ENCODE measurements around the gene CCT8L2.
"Not testable (repeated sequence)": the region's sequence is repeated elsewhere in the genome, so short reads cannot be mapped to it uniquely, and the experiment has no call there.

CCT8L2 gene

DNA sequence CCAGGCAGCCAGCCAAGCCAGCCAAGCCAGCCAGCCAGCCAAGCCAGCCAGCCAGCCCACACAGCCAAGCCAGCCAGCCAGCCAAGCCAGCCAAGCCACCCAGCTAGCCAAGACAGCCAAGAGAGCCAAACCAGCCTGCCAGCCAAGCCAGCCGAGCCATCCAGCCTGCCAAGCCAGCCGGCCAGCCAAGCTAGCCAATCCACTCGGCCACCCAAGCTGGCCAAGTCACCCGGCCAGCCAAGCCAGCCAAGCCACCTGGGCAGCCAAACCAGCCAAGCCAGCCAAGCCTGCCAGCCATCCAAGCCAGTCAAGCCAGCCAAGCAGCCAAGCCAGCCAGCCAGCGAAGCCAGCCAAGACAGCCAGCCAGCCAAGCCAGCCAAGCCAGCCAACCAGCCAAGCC is 32.0 kb downstream of the CCT8L2 start:
- H3K4me3 ChIP-seq (ENCODE audit: low read depth in 1 of 2, low read length in 2 of 2); H3K79me2 ChIP-seq (ENCODE audit: insufficient read depth, low read length); H3K4me2 ChIP-seq (ENCODE audit: insufficient read depth, low read length); H3K4me1 ChIP-seq (ENCODE audit: insufficient read depth, low read length); H2AFZ ChIP-seq (ENCODE audit: low read depth, low read length); H3K27ac ChIP-seq (ENCODE audit: low read length); H3K9ac ChIP-seq (ENCODE audit: low read depth, low read length); H3K27me3 ChIP-seq (ENCODE audit: insufficient read depth, low read length, poor library complexity); H3K9me3 ChIP-seq (ENCODE audit: insufficient read depth, low read length, severe bottlenecking); DNase-seq; H3K36me3 ChIP-seq (ENCODE audit: insufficient read depth, low read length); ATAC-seq (ENCODE audit: insufficient read depth, low read depth); H4K20me1 ChIP-seq (ENCODE audit: insufficient read depth, low read length): not testable (repeated sequence)

GRCh38 chr22:16559996-16560395 is 32.6 kb downstream of the CCT8L2 start:
- not testable (repeated sequence) for ATAC-seq (ENCODE audit: insufficient read depth, low read depth); H3K79me2 ChIP-seq (ENCODE audit: insufficient read depth, low read length); H3K9me3 ChIP-seq (ENCODE audit: insufficient read depth, low read length, severe bottlenecking); H3K4me2 ChIP-seq (ENCODE audit: insufficient read depth, low read length); H3K27me3 ChIP-seq (ENCODE audit: insufficient read depth, low read length, poor library complexity); H3K27ac ChIP-seq (ENCODE audit: low read length); DNase-seq; H3K4me1 ChIP-seq (ENCODE audit: insufficient read depth, low read length); H4K20me1 ChIP-seq (ENCODE audit: insufficient read depth, low read length); H3K9ac ChIP-seq (ENCODE audit: low read depth, low read length); H3K36me3 ChIP-seq (ENCODE audit: insufficient read depth, low read length); H3K4me3 ChIP-seq (ENCODE audit: low read depth in 1 of 2, low read length in 2 of 2); H2AFZ ChIP-seq (ENCODE audit: low read depth, low read length)

DNA sequence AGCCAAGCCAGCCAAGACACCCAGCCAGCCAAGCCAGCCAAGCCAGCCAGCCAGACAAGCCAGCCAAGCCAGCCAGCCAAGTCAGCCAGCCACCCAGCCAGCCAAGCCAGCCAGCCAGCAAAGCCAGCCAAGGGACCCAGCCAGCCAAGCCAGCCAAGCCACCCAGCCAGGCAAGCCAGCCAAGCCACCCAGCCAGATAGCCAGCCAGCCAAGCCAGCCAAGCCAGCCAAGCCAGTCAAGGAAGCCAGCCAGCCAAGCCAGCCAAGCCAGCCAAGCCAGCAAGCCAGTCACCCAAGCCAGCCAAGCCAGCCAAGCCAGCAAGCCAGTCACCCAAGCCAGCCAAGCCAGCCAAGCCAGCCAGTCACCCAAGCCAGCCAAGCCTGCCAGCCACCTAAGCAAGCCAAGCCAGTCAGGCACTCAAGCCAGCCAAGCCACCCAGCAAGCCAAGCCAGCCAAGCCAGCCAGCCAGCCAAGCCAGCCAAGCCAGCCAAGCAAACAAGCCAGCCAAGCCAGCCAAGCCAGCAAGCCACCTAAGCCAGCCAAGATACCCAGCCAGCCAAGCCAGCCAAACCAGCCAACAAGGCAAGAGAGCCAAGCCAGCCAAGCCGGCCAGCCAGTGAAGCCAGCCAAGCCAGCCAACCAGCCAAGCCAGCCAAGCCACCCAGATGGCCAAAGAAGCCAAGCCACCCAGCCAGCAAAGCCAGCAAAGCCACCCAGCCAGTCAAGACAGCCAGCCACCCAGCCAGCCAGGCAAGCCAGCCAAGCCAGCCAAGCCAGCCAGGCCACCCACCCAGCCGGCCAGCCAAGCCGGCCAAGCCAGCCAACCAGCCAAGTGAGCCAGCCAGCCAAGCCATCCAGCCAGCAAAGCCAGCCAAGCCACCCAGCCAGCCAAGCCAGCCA is 33.3 kb downstream of the CCT8L2 start:
- no peak for ATAC-seq (ENCODE audit: insufficient read depth, low read depth)
- H3K9ac ChIP-seq (ENCODE audit: low read depth, low read length): no peak overlapping the region
- no peak for DNase-seq
- no peaks in the 10 kb centered on the region for H3K4me1 ChIP-seq (ENCODE audit: insufficient read depth, low read length)
- H3K9me3 ChIP-seq (ENCODE audit: insufficient read depth, low read length, severe bottlenecking): no peaks in the 10 kb centered on the region
- no peak overlapping the region for H3K27ac ChIP-seq (ENCODE audit: low read length)
- H3K4me2 ChIP-seq (ENCODE audit: insufficient read depth, low read length): no peak overlapping the region
- no peaks in the 10 kb centered on the region for H3K27me3 ChIP-seq (ENCODE audit: insufficient read depth, low read length, poor library complexity)
- no peak for TF ChIP-seq CTCF (IDR thresholded peaks at IDR 0.05; ENCODE audit: borderline replicate concordance, extremely low read depth, low read length, poor library complexity, severe bottlenecking)
- no peak for TF ChIP-seq EZH2 (IDR thresholded peaks at IDR 0.05; ENCODE audit: borderline replicate concordance, low read depth, low read length, severe bottlenecking)
- H3K4me3 ChIP-seq (ENCODE audit: low read depth in 1 of 2, low read length in 2 of 2): no peak overlapping the region
- H4K20me1 ChIP-seq (ENCODE audit: insufficient read depth, low read length): no peaks in the 10 kb centered on the region
- no peaks in the 10 kb centered on the region for H3K79me2 ChIP-seq (ENCODE audit: insufficient read depth, low read length)
- H2AFZ ChIP-seq (ENCODE audit: low read depth, low read length): no peak overlapping the region
- no peaks in the 10 kb centered on the region for H3K36me3 ChIP-seq (ENCODE audit: insufficient read depth, low read length)

- H3K79me2 ChIP-seq (ENCODE audit: insufficient read depth, low read length); H3K4me3 ChIP-seq (ENCODE audit: low read depth in 1 of 2, low read length in 2 of 2); H3K27me3 ChIP-seq (ENCODE audit: insufficient read depth, low read length, poor library complexity); H3K4me2 ChIP-seq (ENCODE audit: insufficient read depth, low read length); DNase-seq; H4K20me1 ChIP-seq (ENCODE audit: insufficient read depth, low read length); H3K9ac ChIP-seq (ENCODE audit: low read depth, low read length); H3K36me3 ChIP-seq (ENCODE audit: insufficient read depth, low read length); H3K4me1 ChIP-seq (ENCODE audit: insufficient read depth, low read length); ATAC-seq (ENCODE audit: insufficient read depth, low read depth); H3K27ac ChIP-seq (ENCODE audit: low read length); H3K9me3 ChIP-seq (ENCODE audit: insufficient read depth, low read length, severe bottlenecking); H2AFZ ChIP-seq (ENCODE audit: low read depth, low read length): not testable (repeated sequence)
Observed at GRCh38 chr22:16558376-16558945, 34.1 kb downstream of the CCT8L2 start.

- not testable (repeated sequence) for H3K9me3 ChIP-seq (ENCODE audit: insufficient read depth, low read length, severe bottlenecking); H4K20me1 ChIP-seq (ENCODE audit: insufficient read depth, low read length); H3K27ac ChIP-seq (ENCODE audit: low read length); H3K36me3 ChIP-seq (ENCODE audit: insufficient read depth, low read length); H3K9ac ChIP-seq (ENCODE audit: low read depth, low read length); ATAC-seq (ENCODE audit: insufficient read depth, low read depth); DNase-seq; H3K79me2 ChIP-seq (ENCODE audit: insufficient read depth, low read length); H3K4me3 ChIP-seq (ENCODE audit: low read depth in 1 of 2, low read length in 2 of 2); H3K27me3 ChIP-seq (ENCODE audit: insufficient read depth, low read length, poor library complexity); H3K4me2 ChIP-seq (ENCODE audit: insufficient read depth, low read length); H2AFZ ChIP-seq (ENCODE audit: low read depth, low read length); H3K4me1 ChIP-seq (ENCODE audit: insufficient read depth, low read length)
Observed at GRCh38 chr22:16557511-16557910, 35.1 kb downstream of the CCT8L2 start.

DNA sequence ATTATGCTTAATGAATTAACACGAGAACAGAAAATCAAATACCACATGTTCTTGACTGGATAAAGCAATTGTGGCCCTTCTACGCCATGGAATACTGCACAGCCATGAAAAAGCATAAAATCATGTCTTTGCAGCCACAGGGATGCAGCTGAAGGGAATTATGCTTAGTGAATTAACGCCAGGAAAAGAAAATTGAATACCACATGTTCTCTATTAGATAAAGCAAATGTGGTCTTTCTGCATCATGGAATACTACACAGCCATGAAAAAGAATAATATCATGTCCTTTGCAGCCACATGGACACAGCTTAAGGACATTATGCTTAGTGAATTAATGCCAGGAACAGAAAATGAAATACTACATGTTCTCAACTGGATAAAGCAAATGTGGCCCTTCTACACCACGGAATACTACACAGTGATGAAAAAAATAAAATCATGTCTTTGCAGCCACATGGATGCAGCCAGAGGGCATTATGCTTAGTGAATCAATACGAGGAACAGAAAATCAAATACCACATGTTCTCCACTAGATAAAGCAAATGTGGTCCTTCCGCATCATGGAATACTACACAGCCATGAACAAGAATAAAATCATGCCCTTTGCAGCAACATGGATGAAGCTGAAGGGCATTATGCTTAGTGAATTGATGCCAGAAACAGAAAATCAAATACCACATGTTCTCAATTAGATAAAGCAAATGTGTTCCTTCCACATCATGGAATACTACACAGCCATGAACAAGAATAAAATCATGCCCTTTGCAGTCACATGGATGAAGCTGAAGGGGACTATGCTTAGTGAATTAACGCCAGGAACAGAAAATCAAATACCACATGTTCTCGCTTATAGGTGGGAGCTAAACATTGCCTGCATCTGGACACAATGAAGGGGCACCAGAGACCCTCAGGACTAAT is 37.3 kb downstream of the CCT8L2 start:
- not testable (repeated sequence) for H3K9ac ChIP-seq (ENCODE audit: low read depth, low read length); H3K9me3 ChIP-seq (ENCODE audit: insufficient read depth, low read length, severe bottlenecking); H3K4me3 ChIP-seq (ENCODE audit: low read depth in 1 of 2, low read length in 2 of 2); H3K79me2 ChIP-seq (ENCODE audit: insufficient read depth, low read length); H3K4me2 ChIP-seq (ENCODE audit: insufficient read depth, low read length); H3K27ac ChIP-seq (ENCODE audit: low read length); H2AFZ ChIP-seq (ENCODE audit: low read depth, low read length); H3K27me3 ChIP-seq (ENCODE audit: insufficient read depth, low read length, poor library complexity); H3K4me1 ChIP-seq (ENCODE audit: insufficient read depth, low read length); H4K20me1 ChIP-seq (ENCODE audit: insufficient read depth, low read length); DNase-seq; H3K36me3 ChIP-seq (ENCODE audit: insufficient read depth, low read length); ATAC-seq (ENCODE audit: insufficient read depth, low read depth)

DNA sequence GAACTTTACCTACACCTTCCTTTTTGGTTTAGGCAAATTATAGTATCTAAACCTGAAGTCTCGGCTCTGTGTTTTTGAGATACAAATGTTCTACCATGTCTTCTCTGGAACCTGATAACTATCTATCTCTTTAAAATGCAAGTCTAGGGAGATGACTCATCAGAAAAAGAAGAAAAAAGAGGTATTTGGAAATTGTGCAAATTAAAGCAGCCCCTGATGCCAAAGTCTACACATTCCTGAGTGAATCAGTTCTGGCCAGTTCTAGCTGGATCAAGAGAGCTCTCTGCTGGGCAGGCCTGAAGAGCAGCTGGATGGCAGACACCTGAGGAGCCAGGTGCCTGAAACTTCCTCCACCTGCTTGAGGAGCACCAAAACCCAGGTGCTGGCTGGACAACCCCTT is 49.3 kb downstream of the CCT8L2 start:
- not testable (repeated sequence) for H3K4me2 ChIP-seq (ENCODE audit: insufficient read depth, low read length); DNase-seq; H3K79me2 ChIP-seq (ENCODE audit: insufficient read depth, low read length); H3K4me3 ChIP-seq (ENCODE audit: low read depth in 1 of 2, low read length in 2 of 2); H4K20me1 ChIP-seq (ENCODE audit: insufficient read depth, low read length); H3K36me3 ChIP-seq (ENCODE audit: insufficient read depth, low read length); H3K4me1 ChIP-seq (ENCODE audit: insufficient read depth, low read length); H3K9me3 ChIP-seq (ENCODE audit: insufficient read depth, low read length, severe bottlenecking); H3K27me3 ChIP-seq (ENCODE audit: insufficient read depth, low read length, poor library complexity); H2AFZ ChIP-seq (ENCODE audit: low read depth, low read length); H3K9ac ChIP-seq (ENCODE audit: low read depth, low read length); ATAC-seq (ENCODE audit: insufficient read depth, low read depth); H3K27ac ChIP-seq (ENCODE audit: low read length)

Measured in DND-41 (cell line).